HG03039 (cell line): Measurements from ENCODE around the gene DARS2.
"Not testable (repeated sequence)": the region's sequence is repeated elsewhere in the genome, so short reads cannot be mapped to it uniquely, and the experiment has no call there.

Source experiments
- ATAC-seq: cut with Tn5 transposase; IDR thresholded peaks from one replicate; pipeline ENCODE4 v1.9.1; 2021; ENCODE audit warnings: mild to moderate bottlenecking, moderate library complexity; ENCODE audit not compliant: unreplicated experiment

DARS2 gene, protein sequence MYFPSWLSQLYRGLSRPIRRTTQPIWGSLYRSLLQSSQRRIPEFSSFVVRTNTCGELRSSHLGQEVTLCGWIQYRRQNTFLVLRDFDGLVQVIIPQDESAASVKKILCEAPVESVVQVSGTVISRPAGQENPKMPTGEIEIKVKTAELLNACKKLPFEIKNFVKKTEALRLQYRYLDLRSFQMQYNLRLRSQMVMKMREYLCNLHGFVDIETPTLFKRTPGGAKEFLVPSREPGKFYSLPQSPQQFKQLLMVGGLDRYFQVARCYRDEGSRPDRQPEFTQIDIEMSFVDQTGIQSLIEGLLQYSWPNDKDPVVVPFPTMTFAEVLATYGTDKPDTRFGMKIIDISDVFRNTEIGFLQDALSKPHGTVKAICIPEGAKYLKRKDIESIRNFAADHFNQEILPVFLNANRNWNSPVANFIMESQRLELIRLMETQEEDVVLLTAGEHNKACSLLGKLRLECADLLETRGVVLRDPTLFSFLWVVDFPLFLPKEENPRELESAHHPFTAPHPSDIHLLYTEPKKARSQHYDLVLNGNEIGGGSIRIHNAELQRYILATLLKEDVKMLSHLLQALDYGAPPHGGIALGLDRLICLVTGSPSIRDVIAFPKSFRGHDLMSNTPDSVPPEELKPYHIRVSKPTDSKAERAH

DNA sequence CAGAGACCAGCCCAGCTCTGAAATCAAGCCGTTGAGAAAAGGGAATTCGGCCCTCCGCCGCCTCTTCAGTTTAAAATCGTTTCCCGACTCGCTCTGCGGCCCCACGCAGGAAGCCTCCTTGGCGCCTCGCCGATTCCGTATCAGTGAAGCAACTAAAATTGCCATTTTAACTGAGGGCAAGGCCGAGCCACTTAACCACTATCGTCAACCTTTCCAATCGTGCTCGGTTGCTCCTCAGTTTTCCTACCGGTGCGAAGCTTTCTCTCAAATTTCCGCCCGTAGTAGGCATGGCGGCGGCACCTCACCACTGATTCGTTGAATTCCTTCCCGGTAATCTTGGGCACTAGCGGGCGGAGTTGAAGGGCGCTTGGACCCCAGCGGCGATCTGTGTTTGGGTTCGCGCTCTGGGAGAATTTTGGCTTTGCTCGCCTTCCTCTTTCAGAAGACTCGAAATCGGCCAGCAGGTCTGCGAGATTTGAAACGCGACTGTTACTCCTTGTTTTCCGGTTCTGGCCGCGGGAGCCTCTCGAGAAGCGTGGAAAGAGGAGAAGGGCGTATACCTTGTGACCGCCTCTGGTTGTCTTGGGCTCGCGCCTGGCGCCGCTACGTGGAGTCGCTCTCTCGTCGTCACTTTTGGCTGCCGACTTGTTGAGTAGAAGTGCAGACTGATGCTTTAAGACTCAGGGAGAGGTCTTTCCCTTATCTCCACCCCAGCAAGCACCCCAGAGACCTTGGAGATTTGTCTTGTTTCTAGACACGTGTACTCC, at the start of gene DARS2, which contains the start of gene CENPL:
DARS2 (plus strand) TSS at position 359 of the 767 bp plus-strand sequence. CDS start 557 bp downstream, outside the sequence.
CENPL (minus strand) TSS at position 569 of the 767 bp plus-strand sequence. CDS start 13,584 bp downstream, outside the sequence.
- peak; percentile 78 for ATAC-seq

DNA sequence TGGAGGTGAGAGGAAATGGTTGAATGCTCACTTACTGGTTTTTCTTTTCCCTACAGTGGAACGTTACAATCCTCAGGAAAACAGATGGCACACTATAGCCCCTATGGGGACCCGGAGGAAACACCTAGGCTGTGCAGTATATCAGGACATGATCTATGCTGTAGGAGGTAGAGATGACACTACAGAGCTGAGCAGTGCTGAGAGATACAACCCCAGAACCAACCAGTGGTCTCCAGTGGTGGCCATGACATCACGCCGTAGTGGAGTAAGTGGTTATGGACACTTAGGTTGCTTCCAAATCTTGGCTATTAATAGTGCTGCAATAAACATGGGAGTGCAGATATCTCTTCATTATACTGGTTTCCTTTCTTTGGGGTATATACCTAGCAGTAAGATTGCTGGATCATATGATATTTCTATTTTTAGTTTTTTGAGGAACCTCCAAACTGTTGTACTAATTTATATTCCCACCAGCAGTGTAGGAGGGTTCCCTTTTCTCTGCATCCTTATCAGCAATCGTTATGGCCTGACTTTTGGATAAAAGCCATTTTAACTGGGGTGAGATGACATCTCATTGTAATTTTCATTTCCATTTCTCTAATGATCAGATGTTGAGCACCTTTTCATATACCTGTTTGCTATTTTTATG, 48.8 kb upstream of the DARS2 start:
- ATAC-seq: no peak

DNA sequence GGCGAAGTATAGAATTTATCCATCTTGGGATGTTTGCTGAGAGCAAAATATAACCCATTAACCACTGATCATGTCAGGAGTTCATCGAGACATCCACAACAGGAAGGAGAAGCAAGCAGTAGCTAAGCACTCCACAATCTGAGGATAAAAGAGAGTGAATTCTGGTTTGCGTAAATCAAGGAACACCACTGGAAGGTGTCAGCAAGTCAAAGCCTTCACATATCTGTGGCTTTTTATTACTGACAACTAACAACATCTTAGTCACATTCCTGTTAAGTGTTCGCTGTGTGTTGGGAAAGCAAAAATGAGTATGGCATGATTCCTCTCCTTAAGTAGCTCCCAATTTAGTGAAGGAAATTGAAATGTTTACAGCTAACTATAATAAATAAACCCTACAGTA, 44.5 kb upstream of the DARS2 start:
- no peak for ATAC-seq

DNA sequence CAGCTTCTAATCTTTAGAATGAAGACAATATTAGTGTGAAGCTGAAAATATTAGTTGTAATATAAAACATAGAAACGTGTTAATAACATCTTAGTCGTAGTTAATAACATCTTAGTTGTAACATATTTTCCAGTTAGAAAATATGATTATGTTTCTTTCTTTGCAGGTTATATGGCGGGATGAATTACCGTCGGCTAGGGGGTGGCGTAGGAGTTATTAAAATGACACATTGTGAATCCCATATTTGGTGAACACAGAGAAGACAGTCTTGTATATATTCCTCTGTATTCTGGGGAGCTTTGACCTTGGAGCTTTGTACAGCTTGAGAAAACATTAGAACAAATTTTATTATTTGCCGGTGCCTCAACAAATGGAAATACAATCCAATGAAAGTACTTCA, 39.5 kb upstream of the DARS2 start:
- ATAC-seq: no peak

DNA sequence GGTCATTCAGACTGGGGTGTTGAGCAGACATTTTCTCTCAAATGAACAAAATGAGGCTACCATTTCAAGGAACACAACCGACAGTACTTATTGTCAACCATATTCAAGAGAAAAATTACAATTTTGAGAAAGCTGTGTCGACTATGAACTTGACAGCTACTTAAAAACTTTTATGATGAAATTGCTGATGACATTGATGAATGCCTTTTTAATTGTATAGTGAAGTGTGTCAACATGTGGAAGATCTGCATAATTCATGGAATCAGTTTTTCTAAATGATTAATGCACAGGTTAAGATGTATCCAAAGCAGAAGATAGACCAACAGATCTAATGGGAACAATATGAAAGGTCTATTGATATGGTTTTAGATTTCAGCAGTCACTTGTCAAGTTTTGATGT, 34.6 kb upstream of the DARS2 start:
- ATAC-seq: no peak

DNA sequence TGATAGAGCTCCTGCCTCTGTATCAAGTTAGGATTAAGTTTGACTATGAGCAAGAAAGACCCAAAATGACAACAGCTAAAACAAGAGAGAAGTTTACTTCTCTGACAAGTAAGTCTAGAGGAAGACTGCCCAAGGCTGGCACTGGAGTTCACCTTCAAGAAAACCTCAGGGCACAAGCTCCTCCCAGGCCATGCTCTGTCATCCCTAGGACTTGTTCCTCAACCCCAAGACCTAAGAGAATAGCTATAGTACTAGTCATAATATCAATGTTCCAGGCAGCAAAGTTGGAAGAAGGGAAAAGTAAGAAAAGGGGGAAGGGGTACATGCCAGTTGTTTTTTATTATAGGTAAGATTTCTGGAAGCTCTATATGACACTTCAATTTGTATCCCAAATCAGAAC, 26.4 kb upstream of the DARS2 start:
- no peak for ATAC-seq

DNA sequence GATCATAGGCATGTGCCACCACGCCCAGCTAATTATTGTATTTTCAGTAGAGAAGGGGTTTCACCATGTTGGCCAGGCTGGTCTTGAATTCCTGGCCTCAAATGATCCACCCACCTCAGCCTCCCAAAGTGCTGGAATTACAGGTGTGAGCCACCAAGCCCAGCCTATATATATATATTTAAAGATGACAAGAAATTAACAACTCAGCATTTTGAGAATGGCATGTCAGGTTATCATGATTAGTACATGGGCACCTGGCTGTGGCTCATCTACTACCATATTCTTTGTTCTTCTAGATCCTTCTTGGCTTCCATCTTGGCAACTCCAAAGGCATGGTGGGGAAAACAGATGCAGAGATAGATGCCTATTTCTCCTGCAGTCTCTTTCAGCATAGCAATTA, 24.5 kb upstream of the DARS2 start:
- not testable (repeated sequence) for ATAC-seq

DNA sequence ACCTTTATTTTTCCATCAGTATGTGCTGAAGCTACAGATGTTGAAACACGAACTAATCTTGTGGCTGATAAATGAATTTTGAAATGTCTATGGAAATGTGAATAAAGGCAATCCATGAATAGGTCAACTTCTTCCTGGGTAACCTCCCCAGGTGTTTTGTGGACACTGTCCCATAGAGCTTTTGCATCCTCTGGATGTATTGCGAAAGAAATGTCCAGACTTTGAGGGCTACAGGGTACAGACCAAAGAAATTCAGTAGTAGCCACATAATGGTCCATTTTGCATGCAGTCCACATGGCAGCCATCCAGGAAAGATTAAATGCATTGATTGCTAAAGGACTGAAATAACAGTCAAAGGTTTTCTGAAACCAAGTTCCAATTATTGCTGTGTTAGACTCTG, 21.5 kb upstream of the DARS2 start:
- no peak for ATAC-seq

DNA sequence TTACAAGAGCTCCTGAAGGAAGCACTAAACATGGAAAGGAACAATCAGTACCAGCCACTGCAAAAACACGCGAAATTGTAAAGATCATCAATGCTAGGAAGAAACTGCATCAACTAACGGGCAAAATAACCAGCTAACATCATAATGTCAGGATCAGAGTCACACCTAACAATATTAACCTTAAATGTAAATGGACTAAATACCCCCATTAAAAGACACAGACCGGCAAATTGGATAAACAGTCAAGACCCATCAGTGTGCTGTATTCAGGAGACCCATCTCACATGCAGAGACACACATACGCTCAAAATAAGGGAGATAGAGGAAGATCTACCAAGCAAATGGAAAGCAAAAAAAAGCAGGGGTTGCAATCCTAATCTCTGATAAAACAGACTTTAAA, 10.8 kb upstream of the DARS2 start:
- ATAC-seq: not testable (repeated sequence)

DNA sequence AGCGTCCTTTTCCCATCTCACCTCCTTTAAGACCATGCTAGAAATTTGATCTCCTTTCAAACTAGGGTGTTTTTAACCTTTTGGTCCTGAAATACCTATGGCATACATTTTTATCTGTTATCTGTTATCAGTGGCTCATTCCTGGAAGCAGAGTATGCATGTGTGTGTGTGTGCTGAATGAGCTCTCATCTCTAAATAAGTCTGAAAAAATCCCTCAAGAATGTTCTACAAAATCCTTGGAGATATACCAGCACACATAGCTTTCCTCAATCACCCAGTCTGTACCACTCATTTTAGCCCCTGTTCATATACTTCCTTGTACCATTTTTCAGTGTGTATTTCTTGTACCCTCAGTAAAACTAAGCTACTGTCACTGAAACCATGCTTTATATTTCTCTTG, 6.0 kb upstream of the DARS2 start:
- no peak for ATAC-seq

DNA sequence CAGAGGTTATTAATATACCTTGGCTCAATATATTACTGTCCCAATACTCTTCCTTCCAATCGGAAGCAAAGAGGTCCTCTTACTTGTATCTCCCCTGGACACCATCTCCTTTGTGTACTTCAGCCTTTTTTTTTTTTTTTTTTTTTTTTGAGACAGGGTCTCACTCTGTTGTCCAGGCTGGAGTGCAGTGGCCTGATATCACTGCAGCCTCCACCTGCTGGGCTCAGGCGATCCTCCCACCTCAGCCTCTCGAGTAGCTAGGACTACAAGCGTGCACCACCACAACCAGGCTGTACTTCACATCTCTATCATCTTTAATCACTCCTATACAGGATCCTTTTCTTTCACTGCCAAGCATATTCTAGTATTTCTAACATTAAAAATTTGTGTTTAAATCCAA, 2.8 kb upstream of the DARS2 start:
- no peak for ATAC-seq

DNA sequence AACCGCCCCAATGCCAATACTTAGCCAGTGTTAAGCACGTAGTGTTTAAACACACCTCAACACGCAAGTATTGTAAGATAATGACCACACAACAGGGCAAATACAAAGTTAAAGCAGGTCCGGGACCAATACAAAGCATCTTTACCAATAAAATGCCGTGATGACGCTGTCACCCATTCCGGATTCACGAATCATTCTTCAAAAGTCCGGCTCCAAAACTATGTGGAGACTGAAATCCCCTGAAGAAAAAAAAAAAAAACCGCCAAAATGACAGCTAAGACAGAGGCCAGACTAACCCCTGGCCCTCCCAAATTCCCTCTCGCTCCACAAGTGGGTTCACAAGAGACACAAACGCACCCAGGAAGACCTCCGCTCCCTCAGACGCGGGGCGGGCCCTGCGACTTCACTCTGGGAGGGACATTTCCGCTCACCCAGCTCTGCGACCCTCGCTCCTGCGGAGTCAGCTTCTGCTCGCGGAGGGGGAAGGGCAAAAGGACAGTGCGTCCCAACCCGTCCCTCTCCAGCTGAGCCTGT, 625 bp upstream of the DARS2 start:
- peak; percentile 27 for ATAC-seq

DNA sequence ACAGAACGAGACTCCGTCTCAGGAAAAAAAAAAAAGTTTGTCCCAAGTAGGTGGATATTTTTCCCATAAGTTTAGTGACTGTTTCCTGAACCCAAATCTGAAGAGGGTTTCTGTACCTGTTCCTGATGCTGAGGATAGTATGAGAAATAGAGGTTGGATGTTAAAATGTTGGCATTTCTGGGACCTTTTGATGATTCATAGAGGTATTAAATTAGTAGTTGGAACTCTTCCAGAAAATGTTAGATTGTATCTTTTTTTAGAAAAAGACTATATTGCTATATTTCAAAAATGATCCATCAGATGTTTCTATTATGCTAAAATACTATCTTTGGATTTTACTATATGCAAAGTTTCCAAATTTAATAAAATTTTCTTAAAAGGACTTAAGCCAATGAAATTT, 3.1 kb downstream of the DARS2 start:
- ATAC-seq: no peak

DNA sequence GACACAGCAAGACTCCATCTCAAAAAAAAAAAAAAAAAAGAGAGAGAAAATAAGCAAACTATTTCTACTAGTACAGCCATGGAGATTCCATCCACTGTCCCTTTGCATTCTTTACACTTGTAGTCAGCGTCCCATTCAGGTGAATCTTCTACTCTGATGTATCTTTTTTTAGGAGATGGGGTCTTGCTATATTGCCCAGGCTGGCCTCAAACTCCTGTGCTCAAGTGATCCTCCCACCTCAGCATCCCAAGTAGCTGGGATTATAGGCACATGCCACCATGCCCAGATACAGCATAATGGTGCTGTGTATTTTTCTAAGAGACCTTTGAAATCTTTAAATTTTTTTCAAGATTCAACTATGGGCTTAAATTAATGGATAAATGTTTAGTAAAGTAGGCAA, 8.3 kb downstream of the DARS2 start:
- ATAC-seq: no peak

DNA sequence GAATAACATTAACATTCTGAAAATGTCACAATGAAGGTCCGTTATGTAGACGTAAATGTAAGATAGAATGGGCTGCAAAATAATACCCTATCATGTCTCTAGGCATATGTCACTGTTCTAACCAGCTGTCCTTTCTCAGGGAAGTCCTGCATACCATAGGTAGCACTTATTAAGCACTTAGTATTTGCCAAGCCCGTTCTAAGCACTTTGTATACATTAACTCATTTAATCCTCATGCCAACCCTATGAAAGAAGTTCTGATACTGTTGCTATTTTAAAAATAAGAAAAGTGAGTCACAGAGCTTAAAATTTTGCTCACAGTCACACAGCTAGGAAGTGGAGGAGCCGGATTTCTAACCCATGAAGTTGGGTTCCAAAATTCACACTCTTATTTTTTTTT, 27.6 kb downstream of the DARS2 start:
- no peak for ATAC-seq

DNA sequence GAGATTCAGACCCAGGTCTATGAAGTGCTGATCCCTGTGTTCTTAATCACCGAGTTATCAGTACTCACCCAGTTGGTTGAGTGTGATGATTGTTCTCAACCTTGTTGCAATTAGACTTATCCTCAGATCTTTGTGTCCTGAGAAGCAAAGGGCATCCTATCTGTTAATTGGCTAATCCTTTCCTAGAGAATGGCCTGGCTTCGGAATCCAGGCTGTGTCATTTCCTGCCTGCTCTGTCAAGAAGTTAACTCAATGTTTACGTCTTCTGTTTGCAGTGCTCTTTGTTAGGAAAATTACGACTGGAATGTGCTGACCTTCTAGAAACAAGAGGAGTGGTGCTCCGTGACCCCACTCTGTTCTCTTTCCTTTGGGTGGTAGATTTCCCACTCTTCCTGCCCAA, 28.6 kb downstream of the DARS2 start:
- no peak for ATAC-seq

DNA sequence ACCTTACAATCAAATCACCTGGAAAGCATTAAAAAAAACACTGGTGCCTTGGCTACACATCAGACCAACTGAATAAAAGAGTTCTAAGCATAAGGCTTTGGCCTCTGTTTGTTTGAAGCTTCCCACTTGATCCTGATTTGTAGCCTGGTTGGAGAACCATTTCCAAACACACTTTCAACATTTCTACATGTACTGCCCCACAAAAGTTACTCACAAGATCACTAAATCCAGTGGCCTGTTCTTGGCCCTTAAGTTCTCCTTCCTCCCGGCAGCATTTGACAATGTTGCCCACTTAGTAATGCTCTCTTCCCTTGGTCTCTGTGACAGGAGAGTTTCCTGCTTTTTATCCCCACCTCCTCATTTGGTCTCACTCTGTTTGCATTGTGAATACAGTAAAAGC, 31.5 kb downstream of the DARS2 start:
- no peak for ATAC-seq

DNA sequence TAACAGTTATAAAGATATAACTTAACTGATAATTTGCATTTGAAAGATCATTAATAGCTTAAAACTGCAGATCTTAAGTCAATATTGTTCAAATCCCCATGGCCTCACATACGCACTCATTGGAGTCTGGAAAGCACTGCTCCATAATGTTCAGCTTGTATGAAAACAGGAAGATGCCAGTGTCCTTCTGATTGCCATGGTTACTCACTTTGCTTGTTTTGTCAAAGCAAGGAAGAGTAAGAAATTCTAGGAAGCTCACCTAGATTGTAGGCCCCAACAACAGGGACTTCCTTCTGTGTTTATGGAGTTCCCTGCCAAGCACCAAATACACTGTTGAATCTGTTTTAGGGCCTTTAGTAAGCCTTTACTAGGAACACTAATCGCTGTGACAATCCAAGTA, 32.4 kb downstream of the DARS2 start:
- no peak for ATAC-seq

DNA sequence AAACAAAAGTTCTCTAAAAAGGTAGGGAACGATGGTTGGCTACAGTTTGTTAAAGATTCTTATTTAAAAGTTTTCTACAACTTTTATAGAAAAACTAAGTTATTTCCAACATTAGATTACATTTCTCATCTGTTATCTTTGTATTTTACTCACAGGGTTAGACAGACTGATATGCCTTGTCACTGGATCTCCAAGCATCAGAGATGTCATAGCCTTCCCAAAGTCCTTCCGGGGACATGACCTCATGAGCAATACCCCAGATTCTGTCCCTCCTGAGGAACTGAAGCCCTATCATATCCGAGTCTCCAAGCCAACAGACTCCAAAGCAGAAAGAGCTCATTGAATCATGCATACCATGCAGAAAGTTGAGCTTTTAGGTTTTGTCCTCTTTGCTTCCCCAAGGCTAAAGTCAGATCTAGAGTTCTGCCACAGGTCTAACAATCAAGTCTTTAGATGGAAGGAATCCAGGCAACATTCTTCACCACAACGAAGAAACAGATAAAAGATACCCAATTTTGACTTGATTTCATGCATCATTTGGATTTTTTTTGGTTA, 33.0 kb downstream of the DARS2 start:
- no peak for ATAC-seq

DNA sequence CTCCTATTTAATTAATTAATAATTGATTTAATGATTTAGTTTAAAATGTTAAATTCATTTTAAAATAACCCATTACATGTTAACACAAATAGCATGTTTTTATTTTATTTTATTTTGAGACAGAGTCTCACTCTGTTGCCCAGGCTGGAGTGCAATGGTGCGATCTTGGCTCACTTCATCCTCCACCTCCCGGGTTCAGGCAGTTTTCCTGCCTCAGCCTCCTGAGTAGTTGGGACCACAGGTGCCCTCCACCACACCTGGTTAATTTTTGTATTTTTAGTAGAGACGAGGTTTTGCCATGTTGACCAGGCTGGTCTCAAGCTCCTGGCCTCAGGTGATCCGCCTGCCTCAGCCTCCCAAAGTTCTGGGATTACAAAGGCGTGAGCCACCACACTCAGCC, 35.1 kb downstream of the DARS2 start:
- ATAC-seq: not testable (repeated sequence)

DNA sequence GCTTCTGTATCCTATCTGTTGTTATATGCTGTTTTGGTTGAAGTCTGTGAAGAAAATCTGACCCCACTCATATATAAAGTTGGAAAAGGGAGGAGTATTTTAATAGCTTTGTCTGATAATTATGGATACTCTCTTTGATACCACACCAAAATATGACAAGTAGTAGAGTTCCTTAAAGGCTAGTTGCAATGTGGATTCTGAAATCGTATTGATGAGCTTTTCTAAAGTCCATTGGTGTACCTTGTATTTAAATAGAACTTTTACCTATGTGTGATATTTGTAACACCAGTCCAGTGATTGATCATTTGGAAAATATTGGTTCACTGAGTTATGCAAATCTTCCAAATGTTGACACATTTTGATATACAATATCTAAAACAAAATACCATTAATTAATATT, 35.6 kb downstream of the DARS2 start:
- no peak for ATAC-seq
